Peyer's patch (tissue), 4 donors: Measurements from ENCODE around the gene ASXL2.

Experiments
- CTCF ChIP-seq, 6 experiments: fragments of 450-650 bp in 4 of 6; fragments of 200-600 bp in 2 of 6; sonication (generic) in 1 of 6; IDR thresholded peaks; one replicate each; pipeline ENCODE4 v1.5.1; 2017 to 2019; ENCODE audit warnings: antibody characterized with exemption in 6 of 6, mild to moderate bottlenecking in 3 of 6, moderate library complexity in 1 of 6
- POLR2A ChIP-seq, 2 donors: fragments of 450-650 bp; IDR thresholded peaks; one replicate each; pipeline ENCODE4 v1.5.1; 2017; ENCODE audit warnings: antibody characterized with exemption in 2 of 2, mild to moderate bottlenecking in 2 of 2, moderate library complexity in 2 of 2

- TF ChIP-seq CTCF (IDR thresholded peaks at IDR 0.05), result no peak
- no peak for TF ChIP-seq POLR2A (IDR thresholded peaks at IDR 0.05)
These were observed 120.4 kb downstream of the ASXL2 start for GRCh38 chr2:25757906-25758305.
